Hepatocyte (in vitro differentiated cells): ENCODE data around the gene PDGFRA.

ENCODE experiments used
- CTCF ChIP-seq: fragments of 200-600 bp; sonication (generic); IDR thresholded peaks from 2 replicates; pipeline ENCODE4 v1.5.1; 2016; ENCODE audit warnings: antibody characterized with exemption, mild to moderate bottlenecking; ENCODE audit not compliant: poor library complexity
- EZH2 ChIP-seq: fragments of 200-600 bp; sonication (generic); IDR thresholded peaks from 2 replicates; pipeline ENCODE4 v1.6.1; 2016; ENCODE audit warnings: antibody characterized with exemption, mild to moderate bottlenecking, borderline replicate concordance
- EZH2phosphoT487 ChIP-seq: fragments of 200-600 bp; sonication (generic); IDR thresholded peaks from one replicate; pipeline ENCODE4 v1.6.1; 2018; ENCODE audit warnings: antibody characterized with exemption, mild to moderate bottlenecking, low read depth, moderate library complexity; ENCODE audit not compliant: unreplicated experiment, severe bottlenecking

- no peak for TF ChIP-seq CTCF
- TF ChIP-seq EZH2phosphoT487 = no peak
- no peak for TF ChIP-seq EZH2
Observed at GRCh38 chr4:54187148-54187547, 41.9 kb upstream of the PDGFRA start.
